CD4-positive, alpha-beta T cell (primary cell): Measurements from ENCODE around the gene PHRF1. TPM values are rescaled to one million over a fixed set of nuclear protein-coding genes. Genes with fewer than 3 reads are reported as not detected.

Experiments
- ATAC-seq: fragments of 200-7000 bp; cut with Tn5 transposase; one replicate; pipeline ENCODE4 v1.10.0; 2022; ENCODE audit warnings: mild to moderate bottlenecking; ENCODE audit not compliant: poor library complexity
- CTCF ChIA-PET: fragments of 350-600 bp; sonication (Branson Sonifier 250); formaldehyde crosslinking; loops from one replicate; lab custom pipeline; 2021; ENCODE audit warnings: antibody characterized with exemption, inconsistent platforms; lab: Charles Lee
- POLR2A ChIA-PET: fragments of 350-600 bp; sonication (Branson Sonifier 250); formaldehyde crosslinking; loops from one replicate; lab custom pipeline; 2021; ENCODE audit warnings: antibody characterized with exemption, inconsistent platforms; lab: Charles Lee
- DNase-seq, 14 experiments: peaks; one replicate each; pipeline ENCODE4 v3.0.0-alpha.2; 2013 to 2020; ENCODE audit warnings: mixed read lengths in 2 of 14
- H3K27ac ChIP-seq, 2 donors: one replicate each; pipeline versions ENCODE4 v1.5.1 to v1.7.0; 2013; ENCODE audit warnings: low read length in 2 of 2, low read depth in 1 of 2, mild to moderate bottlenecking in 1 of 2
- H3K27me3 ChIP-seq, 2 experiments: 1 replicate in 1 of 2; 2 replicates in 1 of 2; pipeline versions ENCODE4 v1.6.1 to v1.7.0; 2013; ENCODE audit warnings: low read length in 2 of 2, control low read depth in 1 of 2, mild to moderate bottlenecking in 1 of 2, moderate library complexity in 1 of 2; ENCODE audit not compliant: insufficient read depth in 2 of 2, control insufficient read depth in 1 of 2
- H3K36me3 ChIP-seq: one replicate; pipeline ENCODE4 v1.6.1; 2013; ENCODE audit warnings: low read length, control low read depth; ENCODE audit not compliant: insufficient read depth
- H3K4me1 ChIP-seq: one replicate; pipeline ENCODE4 v1.6.1; 2013; ENCODE audit warnings: low read length, control low read depth; ENCODE audit not compliant: insufficient read depth
- H3K4me3 ChIP-seq: one replicate; pipeline ENCODE4 v1.5.1; 2013; ENCODE audit warnings: mild to moderate bottlenecking, low read length, moderate library complexity
- H3K9me3 ChIP-seq, 2 experiments: 1 replicate in 1 of 2; 2 replicates in 1 of 2; pipeline versions ENCODE4 v1.6.1 to v1.7.0; 2013; ENCODE audit warnings: low read length in 2 of 2, mild to moderate bottlenecking in 2 of 2, control low read depth in 1 of 2, moderate library complexity in 1 of 2; ENCODE audit not compliant: control insufficient read depth in 1 of 2, insufficient read depth in 1 of 2
- H3K27ac Mint-ChIP-seq: one replicate; pipeline ENCODE4 v1.8.0; 2020; ENCODE audit warnings: mixed read lengths
- H3K27me3 Mint-ChIP-seq: one replicate; pipeline ENCODE4 v1.8.0; 2021; ENCODE audit warnings: mixed read lengths
- H3K36me3 Mint-ChIP-seq: one replicate; pipeline ENCODE4 v1.8.0; 2021; ENCODE audit warnings: low read depth, mixed read lengths
- H3K4me1 Mint-ChIP-seq: one replicate; pipeline ENCODE4 v1.8.0; 2021; ENCODE audit warnings: low read depth, mixed read lengths
- H3K4me3 Mint-ChIP-seq: one replicate; pipeline ENCODE4 v1.8.0; 2020; ENCODE audit warnings: mild to moderate bottlenecking, mixed read lengths
- H3K9me3 Mint-ChIP-seq: one replicate; pipeline ENCODE4 v1.8.0; 2020; ENCODE audit warnings: mixed read lengths
- CTCF ChIP-seq: fragments of 200-600 bp; IDR thresholded peaks from one replicate; pipeline ENCODE4 v1.8.0; 2022; ENCODE audit warnings: antibody characterized with exemption, mild to moderate bottlenecking
- intact Hi-C, 2 experiments: fragments of 100-400 bp; cut with DNase I in 1 of 2; cut with micrococcal nuclease in 1 of 2; formaldehyde crosslinking; loops; one replicate each; pipeline versions ENCODE4 v1.15.1 to v1.9.0; 2023 to 2025; cut with DNase I, micrococcal nuclease
- total RNA-seq, 174 experiments: library from RNA in 2 of 174; stranded (reverse) in 2 of 174; gene quantifications; one replicate each; pipeline ENCODE4 v1.2.3 and lab custom pipeline; 2021 to 2026

PHRF1 gene
- total RNA-seq, 2 experiments from 2014 or later: 37.1 to 37.6 TPM

- H3K27me3 ChIP-seq: no peaks in the 10 kb centered on the region
- Mint-ChIP-seq H3K27me3 (no peaks in the 10 kb centered on the region), H3K9me3 (no peaks in the 10 kb centered on the region), H3K4me3 (no peak overlapping the region), H3K27ac (peak overlapping the region; percentile 65), H3K4me1 (peaks cover 5% of the 10 kb centered on the region), H3K36me3 (peaks cover 58% of the 10 kb centered on the region)
- no peak overlapping the region for H3K4me3 ChIP-seq
- peak in 1 of 14 experiments; percentile 25 for DNase-seq
- H3K4me1 ChIP-seq: peaks cover 2% of the 10 kb centered on the region
- H3K27ac ChIP-seq: no peak overlapping the region
- ChIA-PET CTCF (no interaction called here), POLR2A (no interaction called here)
- peaks cover 0 to 3% of the 10 kb centered on the region in 2 experiments for H3K9me3 ChIP-seq
- no peak for ATAC-seq
- TF ChIP-seq CTCF: no peak
- intact Hi-C loops: no loop called here
- peaks cover 96% of the 10 kb centered on the region for H3K36me3 ChIP-seq
Observed at GRCh38 chr11:607971-608659, 31.8 kb downstream of the PHRF1 start.

GRCh38 chr11:608791-609251 lies 32.6 kb downstream of the PHRF1 start:
- no peak for TF ChIP-seq CTCF
- peaks cover 5% of the 10 kb centered on the region for H3K4me1 Mint-ChIP-seq
- H3K9me3 ChIP-seq: peaks cover 0 to 3% of the 10 kb centered on the region in 2 experiments
- POLR2A ChIA-PET: no interaction called here
- no peaks in the 10 kb centered on the region for H3K27me3 ChIP-seq
- no peaks in the 10 kb centered on the region for H3K27me3 Mint-ChIP-seq
- H3K36me3 ChIP-seq: peaks cover 95% of the 10 kb centered on the region
- intact Hi-C loops: no loop called here
- no peaks in the 10 kb centered on the region for H3K9me3 Mint-ChIP-seq
- ATAC-seq (no peak), DNase-seq (no peak)
- H3K4me1 ChIP-seq: peaks cover 7% of the 10 kb centered on the region
- no peak overlapping the region for H3K4me3 Mint-ChIP-seq
- H3K36me3 Mint-ChIP-seq: peaks cover 54% of the 10 kb centered on the region
- H3K27ac ChIP-seq: no peak overlapping the region
- H3K4me3 ChIP-seq: no peak overlapping the region
- H3K27ac Mint-ChIP-seq: peak overlapping the region; percentile 65
- CTCF ChIA-PET: no interaction called here

- H3K4me1 ChIP-seq: peaks cover 13% of the 10 kb centered on the region
Observed at GRCh38 chr11:609341-609811, 33.1 kb downstream of the PHRF1 start.

More at GRCh38 chr11:609341-609811, 33.1 kb downstream of the PHRF1 start:
- ChIA-PET CTCF (no interaction called here), POLR2A (no interaction called here)
- H3K36me3 ChIP-seq: peaks cover 95% of the 10 kb centered on the region
- Mint-ChIP-seq H3K27ac (no peak overlapping the region), H3K9me3 (no peaks in the 10 kb centered on the region), H3K36me3 (peaks cover 52% of the 10 kb centered on the region), H3K27me3 (no peaks in the 10 kb centered on the region), H3K4me1 (peaks cover 9% of the 10 kb centered on the region), H3K4me3 (no peak overlapping the region)
- H3K9me3 ChIP-seq: peaks cover 0 to 3% of the 10 kb centered on the region in 2 experiments
- no peaks in the 10 kb centered on the region for H3K27me3 ChIP-seq
- no peak overlapping the region for H3K27ac ChIP-seq
- DNase-seq: peak in 1 of 14 experiments; percentile 27
- intact Hi-C loops: no loop called here
- H3K4me3 ChIP-seq: no peak overlapping the region
- no peak for TF ChIP-seq CTCF
- no peak for ATAC-seq
